BLaER1 (cell line): ENCODE data around the gene TAF1D.
"Not testable (repeated sequence)": the region's sequence is repeated elsewhere in the genome, so short reads cannot be mapped to it uniquely, and the experiment has no call there.

ENCODE experiments used
- H3K27ac ChIP-seq: shearing (Covaris generic); formaldehyde crosslinking; 2 replicates; pipeline ENCODE4 v1.8.1; 2022
- H3K27me3 ChIP-seq: shearing (Covaris generic); formaldehyde crosslinking; 2 replicates; pipeline ENCODE4 v1.8.1; 2022
- H3K36me3 ChIP-seq: shearing (Covaris generic); formaldehyde crosslinking; 2 replicates; pipeline ENCODE4 v1.8.1; 2022
- H3K4me1 ChIP-seq: shearing (Covaris generic); formaldehyde crosslinking; 2 replicates; pipeline ENCODE4 v1.8.1; 2022
- H3K4me2 ChIP-seq: shearing (Covaris generic); formaldehyde crosslinking; 2 replicates; pipeline ENCODE4 v1.8.1; 2022
- H3K4me3 ChIP-seq: shearing (Covaris generic); formaldehyde crosslinking; 2 replicates; pipeline ENCODE4 v1.8.1; 2022
- H3K9ac ChIP-seq: shearing (Covaris generic); formaldehyde crosslinking; 2 replicates; pipeline ENCODE4 v1.8.1; 2022
- H3K9me3 ChIP-seq: shearing (Covaris generic); formaldehyde crosslinking; 2 replicates; pipeline ENCODE4 v1.8.1; 2022
- H4K20me1 ChIP-seq: shearing (Covaris generic); formaldehyde crosslinking; 2 replicates; pipeline ENCODE4 v1.8.1; 2022
- Cebpa-rat ChIP-seq: shearing (Covaris generic); IDR thresholded peaks from 2 replicates; pipeline ENCODE4 v1.8.1; 2022

Gene TAF1D

GRCh38 chr11:93753241-93753640, 11.9 kb upstream of the TAF1D start:
- Histone ChIP-seq H3K9me3 (0 out of 2 replicates have a peak, but pooled peaks cover under 1% of the 10 kb centered on the region), H3K4me2 (no peak overlapping the region), H3K4me1 (no peaks in the 10 kb centered on the region), H3K27ac (no peak overlapping the region), H4K20me1 (no peaks in the 10 kb centered on the region), H3K9ac (no peak overlapping the region), H3K27me3 (no peaks in the 10 kb centered on the region), H3K36me3 (peaks cover 64% of the 10 kb centered on the region), H3K4me3 (no peak overlapping the region)
- TF ChIP-seq Cebpa-rat, result no peak

- no peaks in the 10 kb centered on the region for H3K4me1 ChIP-seq
- H4K20me1 ChIP-seq, result no peaks in the 10 kb centered on the region
- H3K9ac ChIP-seq, result no peak overlapping the region
- H3K4me2 ChIP-seq, result no peak overlapping the region
- no peak overlapping the region for H3K27ac ChIP-seq
- no peaks in the 10 kb centered on the region for H3K27me3 ChIP-seq
- H3K36me3 ChIP-seq, result peaks cover 44% of the 10 kb centered on the region
- TF ChIP-seq Cebpa-rat, result no peak
- no peaks in the 10 kb centered on the region for H3K9me3 ChIP-seq
- H3K4me3 ChIP-seq, result no peak overlapping the region
Measured at GRCh38 chr11:93751001-93751400, 9.7 kb upstream of the TAF1D start.

- Histone ChIP-seq H3K27ac (no peak overlapping the region), H3K9ac (no peak overlapping the region), H3K4me2 (no peak overlapping the region), H3K4me1 (peaks cover 19% of the 10 kb centered on the region), H4K20me1 (peaks cover 8% of the 10 kb centered on the region; the same call in 1 of the 2 replicates), H3K9me3 (no peaks in the 10 kb centered on the region), H3K27me3 (no peaks in the 10 kb centered on the region), H3K4me3 (no peak overlapping the region), H3K36me3 (peaks cover 28% of the 10 kb centered on the region)
- TF ChIP-seq Cebpa-rat, result no peak
Measured at GRCh38 chr11:93747122-93747521, 5.8 kb upstream of the TAF1D start.

- H3K9ac ChIP-seq, result no peak overlapping the region
- H3K4me3 ChIP-seq, result no peak overlapping the region
- no peak overlapping the region for H3K27ac ChIP-seq
- H3K27me3 ChIP-seq, result no peaks in the 10 kb centered on the region
- H3K4me2 ChIP-seq, result no peak overlapping the region
- H3K9me3 ChIP-seq, result no peaks in the 10 kb centered on the region
- peaks cover 21% of the 10 kb centered on the region for H3K4me1 ChIP-seq
- H3K36me3 ChIP-seq, result peaks cover 28% of the 10 kb centered on the region
- no peak for TF ChIP-seq Cebpa-rat
- peaks cover 8% of the 10 kb centered on the region; the same call in 1 of the 2 replicates for H4K20me1 ChIP-seq
Measured at GRCh38 chr11:93746101-93746500, 4.8 kb upstream of the TAF1D start.

- not testable (repeated sequence) for H3K4me2 ChIP-seq, H3K4me3 ChIP-seq, H3K27ac ChIP-seq, H3K9ac ChIP-seq, H3K9me3 ChIP-seq, H3K27me3 ChIP-seq
- peaks cover 21% of the 10 kb centered on the region for H3K4me1 ChIP-seq
- peaks cover 13% of the 10 kb centered on the region for H4K20me1 ChIP-seq
- peaks cover 28% of the 10 kb centered on the region for H3K36me3 ChIP-seq
Measured at GRCh38 chr11:93745005-93745755, 3.9 kb upstream of the TAF1D start.

GRCh38 chr11:93744669-93745004, 3.3 kb upstream of the TAF1D start:
- Histone ChIP-seq H3K27ac (no peak overlapping the region), H4K20me1 (peaks cover 19% of the 10 kb centered on the region), H3K4me3 (no peak overlapping the region), H3K9me3 (no peaks in the 10 kb centered on the region), H3K4me2 (no peak overlapping the region), H3K36me3 (peaks cover 27% of the 10 kb centered on the region), H3K27me3 (no peaks in the 10 kb centered on the region), H3K4me1 (peaks cover 21% of the 10 kb centered on the region), H3K9ac (no peak overlapping the region)
- no peak for TF ChIP-seq Cebpa-rat

GRCh38 chr11:93743291-93743690, 2.0 kb upstream of the TAF1D start:
- H3K9ac ChIP-seq, result no peak overlapping the region
- H3K4me1 ChIP-seq, result peaks cover 35% of the 10 kb centered on the region
- H3K9me3 ChIP-seq, result no peaks in the 10 kb centered on the region
- no peak overlapping the region for H3K4me3 ChIP-seq
- H3K4me2 ChIP-seq, result peak overlapping the region; percentile 73
- no peaks in the 10 kb centered on the region for H3K27me3 ChIP-seq
- TF ChIP-seq Cebpa-rat, result no peak
- H3K27ac ChIP-seq, result no peak overlapping the region
- peaks cover 32% of the 10 kb centered on the region for H4K20me1 ChIP-seq
- peaks cover 22% of the 10 kb centered on the region for H3K36me3 ChIP-seq

- peak overlapping the region; percentile 86 for H3K4me3 ChIP-seq
- peak overlapping the region; percentile 73 for H3K4me2 ChIP-seq
- H3K9me3 ChIP-seq, result no peaks in the 10 kb centered on the region
- no peak for TF ChIP-seq Cebpa-rat
- peaks cover 49% of the 10 kb centered on the region for H3K4me1 ChIP-seq
- H3K27ac ChIP-seq, result peak overlapping the region; percentile 99
- H3K9ac ChIP-seq, result peak overlapping the region; percentile 99
- peaks cover 34% of the 10 kb centered on the region for H3K36me3 ChIP-seq
- peaks cover 47% of the 10 kb centered on the region for H4K20me1 ChIP-seq
- H3K27me3 ChIP-seq, result no peaks in the 10 kb centered on the region
Measured at GRCh38 chr11:93741882-93742226, 559 bp upstream of the TAF1D start.

GRCh38 chr11:93740730-93741093, 583 bp downstream of the TAF1D start:
- Histone ChIP-seq H3K27me3 (no peaks in the 10 kb centered on the region), H3K4me3 (peak overlapping the region; percentile 86), H3K9ac (peak overlapping the region; percentile 99), H3K9me3 (no peaks in the 10 kb centered on the region), H3K4me2 (peak overlapping the region; percentile 89), H3K27ac (peak overlapping the region; percentile 99), H3K4me1 (peaks cover 61% of the 10 kb centered on the region), H4K20me1 (peaks cover 58% of the 10 kb centered on the region), H3K36me3 (peaks cover 46% of the 10 kb centered on the region)
- no peak for TF ChIP-seq Cebpa-rat

GRCh38 chr11:93740031-93740729, 1.1 kb downstream of the TAF1D start:
- H4K20me1 ChIP-seq, result peaks cover 63% of the 10 kb centered on the region
- no peaks in the 10 kb centered on the region for H3K27me3 ChIP-seq
- peak overlapping the region; percentile 89 for H3K4me2 ChIP-seq
- H3K36me3 ChIP-seq, result peaks cover 51% of the 10 kb centered on the region
- peak overlapping the region; percentile 86 for H3K4me3 ChIP-seq
- no peak for TF ChIP-seq Cebpa-rat
- H3K27ac ChIP-seq, result peak overlapping the region; percentile 99
- no peaks in the 10 kb centered on the region for H3K9me3 ChIP-seq
- H3K4me1 ChIP-seq, result peaks cover 66% of the 10 kb centered on the region
- peak overlapping the region; percentile 99 for H3K9ac ChIP-seq
